Measurements from ENCODE around the gene ASAP3.

The ASAP3 gene

GRCh38 chr1:23438545-23438944 is 45.4 kb downstream of the ASAP3 start:
- Histone ChIP-seq H3K4me3 (IDR thresholded peaks at IDR 0.05; ENCODE audit: insufficient read depth, low read depth, low read length) (no peak overlapping the region), H3K9ac (no peak overlapping the region), H3K36me3 (ENCODE audit: insufficient read depth) (no peaks in the 10 kb centered on the region), H3K27ac (no peak overlapping the region), H4K20me1 (ENCODE audit: insufficient read depth) (no peaks in the 10 kb centered on the region), H3K4me2 (no peak overlapping the region), H3K27me3 (ENCODE audit: insufficient read depth, low read depth) (no peaks in the 10 kb centered on the region), H2AFZ (ENCODE audit: low read depth) (no peak overlapping the region), H3K4me1 (ENCODE audit: low read depth, poor library complexity, severe bottlenecking) (no peaks in the 10 kb centered on the region), H3K79me2 (ENCODE audit: insufficient read depth, low read depth) (no peaks in the 10 kb centered on the region)
- TF ChIP-seq CTCF (conservative IDR thresholded peaks at IDR 0.05; ENCODE audit: low read depth, low read length): no peak

- TF ChIP-seq CTCF (conservative IDR thresholded peaks at IDR 0.05; ENCODE audit: low read depth, low read length): no peak
- no peak overlapping the region for H3K4me3 ChIP-seq (IDR thresholded peaks at IDR 0.05; ENCODE audit: insufficient read depth, low read depth, low read length)
- no peaks in the 10 kb centered on the region for H3K4me1 ChIP-seq (ENCODE audit: low read depth, poor library complexity, severe bottlenecking)
- no peaks in the 10 kb centered on the region for H3K27me3 ChIP-seq (ENCODE audit: insufficient read depth, low read depth)
- no peak overlapping the region for H3K4me2 ChIP-seq
- no peak overlapping the region for H2AFZ ChIP-seq (ENCODE audit: low read depth)
- H3K27ac ChIP-seq: no peak overlapping the region
- H3K79me2 ChIP-seq (ENCODE audit: insufficient read depth, low read depth): no peaks in the 10 kb centered on the region
- no peaks in the 10 kb centered on the region for H3K36me3 ChIP-seq (ENCODE audit: insufficient read depth)
- no peaks in the 10 kb centered on the region for H4K20me1 ChIP-seq (ENCODE audit: insufficient read depth)
- no peak overlapping the region for H3K9ac ChIP-seq
Measured at GRCh38 chr1:23437355-23437664, 46.7 kb downstream of the ASAP3 start.

GRCh38 chr1:23436520-23437354 is 47.2 kb downstream of the ASAP3 start:
- TF ChIP-seq CTCF (conservative IDR thresholded peaks at IDR 0.05; ENCODE audit: low read depth, low read length): no peak
- Histone ChIP-seq H3K4me2 (no peak overlapping the region), H4K20me1 (ENCODE audit: insufficient read depth) (no peaks in the 10 kb centered on the region), H3K4me3 (IDR thresholded peaks at IDR 0.05; ENCODE audit: insufficient read depth, low read depth, low read length) (no peak overlapping the region), H2AFZ (ENCODE audit: low read depth) (no peak overlapping the region), H3K9ac (no peak overlapping the region), H3K4me1 (ENCODE audit: low read depth, poor library complexity, severe bottlenecking) (no peaks in the 10 kb centered on the region), H3K36me3 (ENCODE audit: insufficient read depth) (no peaks in the 10 kb centered on the region), H3K27ac (no peak overlapping the region), H3K79me2 (ENCODE audit: insufficient read depth, low read depth) (no peaks in the 10 kb centered on the region), H3K27me3 (ENCODE audit: insufficient read depth, low read depth) (no peaks in the 10 kb centered on the region)

- no peak overlapping the region for H3K27ac ChIP-seq
- no peaks in the 10 kb centered on the region for H3K27me3 ChIP-seq (ENCODE audit: insufficient read depth, low read depth)
- no peak overlapping the region for H3K9ac ChIP-seq
- TF ChIP-seq CTCF (conservative IDR thresholded peaks at IDR 0.05; ENCODE audit: low read depth, low read length): no peak
- no peak overlapping the region for H3K4me3 ChIP-seq (IDR thresholded peaks at IDR 0.05; ENCODE audit: insufficient read depth, low read depth, low read length)
- no peaks in the 10 kb centered on the region for H3K79me2 ChIP-seq (ENCODE audit: insufficient read depth, low read depth)
- H3K36me3 ChIP-seq (ENCODE audit: insufficient read depth): no peaks in the 10 kb centered on the region
- H3K4me1 ChIP-seq (ENCODE audit: low read depth, poor library complexity, severe bottlenecking): no peaks in the 10 kb centered on the region
- no peak overlapping the region for H2AFZ ChIP-seq (ENCODE audit: low read depth)
- no peak overlapping the region for H3K4me2 ChIP-seq
- H4K20me1 ChIP-seq (ENCODE audit: insufficient read depth): no peaks in the 10 kb centered on the region
Measured at GRCh38 chr1:23434260-23434775, 49.7 kb downstream of the ASAP3 start.

All from KMS-11 (cell line).